AG04449 (cell line): ENCODE data around the gene HECTD4.

ENCODE experiments used
- CTCF ChIA-PET: fragments of 350-600 bp; formaldehyde crosslinking; extraction: SDS; loops from one replicate; lab custom pipeline; 2021; ENCODE audit warnings: antibody characterized with exemption; lab: Yijun Ruan, JAX
- POLR2A ChIA-PET: fragments of 400-600, 350-600 bp; formaldehyde crosslinking; extraction: SDS; loops from one replicate; lab custom pipeline; 2020; ENCODE audit warnings: antibody characterized with exemption, inconsistent platforms; lab: Yijun Ruan, JAX
- DNase-seq: peaks from one replicate; pipeline ENCODE4 v3.0.0-alpha.2; 2010; ENCODE audit warnings: low read depth, low spot score
- H3K4me3 ChIP-seq: 2 replicates; pipeline ENCODE4 v1.5.1; 2011; ENCODE audit warnings: low read depth, mild to moderate bottlenecking, control low read depth, low read length
- TF ChIP-seq, protein P1 (sequence below): IDR thresholded peaks from one replicate; pipeline ENCODE4 v1.5.1; 2011; ENCODE audit warnings: mild to moderate bottlenecking, moderate library complexity, low read length, control low read depth, inconsistent platforms; ENCODE audit not compliant: insufficient read depth; ENCODE audit errors: missing control alignments

The HECTD4 gene

DNA sequence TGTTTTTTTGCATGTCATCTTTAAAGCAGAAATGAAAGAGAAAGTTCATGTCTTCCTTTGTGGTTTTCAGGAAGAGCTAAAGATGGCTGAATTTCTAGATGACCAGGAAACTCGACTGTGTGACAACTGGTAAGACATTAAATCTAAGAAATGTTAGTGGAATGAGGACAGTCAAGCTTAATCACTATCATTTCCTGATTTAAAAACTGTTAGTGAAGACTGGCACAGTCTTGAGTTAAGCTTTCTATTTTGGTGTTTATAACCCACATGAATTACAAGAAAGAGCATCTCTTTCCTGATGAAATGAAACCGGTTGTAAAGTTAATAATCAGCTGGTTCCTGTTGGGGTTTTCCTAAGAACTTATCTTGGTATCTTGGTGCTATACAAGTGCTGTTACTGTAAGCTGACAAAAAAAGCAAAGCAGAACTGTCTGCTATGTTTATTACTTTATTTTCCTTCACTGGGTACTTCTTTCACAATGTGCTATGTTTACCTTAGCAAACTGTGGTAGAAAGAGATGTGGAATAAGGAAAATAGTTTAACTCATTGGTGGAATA is 251.7 kb downstream of the HECTD4 start:
- ChIA-PET POLR2A (no interaction called here), CTCF (interaction anchor here (0.8 to 1.5 kb wide), 3 partner anchors 9 to 257 kb away, joined by 3 to 5 read pairs (median 3); no protein-coding TSS in a partner anchor)
- no peak overlapping the region for H3K4me3 ChIP-seq
- no peak for DNase-seq
- TF ChIP-seq, protein P1, sequence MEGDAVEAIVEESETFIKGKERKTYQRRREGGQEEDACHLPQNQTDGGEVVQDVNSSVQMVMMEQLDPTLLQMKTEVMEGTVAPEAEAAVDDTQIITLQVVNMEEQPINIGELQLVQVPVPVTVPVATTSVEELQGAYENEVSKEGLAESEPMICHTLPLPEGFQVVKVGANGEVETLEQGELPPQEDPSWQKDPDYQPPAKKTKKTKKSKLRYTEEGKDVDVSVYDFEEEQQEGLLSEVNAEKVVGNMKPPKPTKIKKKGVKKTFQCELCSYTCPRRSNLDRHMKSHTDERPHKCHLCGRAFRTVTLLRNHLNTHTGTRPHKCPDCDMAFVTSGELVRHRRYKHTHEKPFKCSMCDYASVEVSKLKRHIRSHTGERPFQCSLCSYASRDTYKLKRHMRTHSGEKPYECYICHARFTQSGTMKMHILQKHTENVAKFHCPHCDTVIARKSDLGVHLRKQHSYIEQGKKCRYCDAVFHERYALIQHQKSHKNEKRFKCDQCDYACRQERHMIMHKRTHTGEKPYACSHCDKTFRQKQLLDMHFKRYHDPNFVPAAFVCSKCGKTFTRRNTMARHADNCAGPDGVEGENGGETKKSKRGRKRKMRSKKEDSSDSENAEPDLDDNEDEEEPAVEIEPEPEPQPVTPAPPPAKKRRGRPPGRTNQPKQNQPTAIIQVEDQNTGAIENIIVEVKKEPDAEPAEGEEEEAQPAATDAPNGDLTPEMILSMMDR = no peak

DNA sequence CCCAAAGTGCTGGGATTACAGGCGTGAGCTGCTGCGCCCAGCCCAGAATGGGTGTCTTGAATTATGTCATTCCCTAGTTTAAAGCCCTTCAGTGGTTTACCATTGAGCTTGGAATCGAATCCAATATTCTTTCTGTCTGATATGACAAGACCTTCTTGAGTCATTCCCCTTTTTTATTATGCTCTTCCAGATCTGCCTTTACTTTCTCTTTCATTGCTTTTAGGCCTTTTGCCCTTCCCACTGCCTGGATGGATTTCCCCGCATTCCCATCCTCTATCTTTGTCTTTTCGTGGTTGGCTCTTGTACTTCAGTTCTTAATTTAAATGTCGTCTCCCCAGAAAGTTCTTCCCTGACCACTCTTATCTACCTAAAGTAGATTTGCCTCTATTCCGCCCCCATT is 255.3 kb downstream of the HECTD4 start:
- POLR2A ChIA-PET = interaction anchor here (2.2 kb wide), 1 partner anchor 19 kb away, joined by 17 read pairs; the partner anchor contains the start of gene NAA25
- CTCF ChIA-PET = no interaction called here

DNA sequence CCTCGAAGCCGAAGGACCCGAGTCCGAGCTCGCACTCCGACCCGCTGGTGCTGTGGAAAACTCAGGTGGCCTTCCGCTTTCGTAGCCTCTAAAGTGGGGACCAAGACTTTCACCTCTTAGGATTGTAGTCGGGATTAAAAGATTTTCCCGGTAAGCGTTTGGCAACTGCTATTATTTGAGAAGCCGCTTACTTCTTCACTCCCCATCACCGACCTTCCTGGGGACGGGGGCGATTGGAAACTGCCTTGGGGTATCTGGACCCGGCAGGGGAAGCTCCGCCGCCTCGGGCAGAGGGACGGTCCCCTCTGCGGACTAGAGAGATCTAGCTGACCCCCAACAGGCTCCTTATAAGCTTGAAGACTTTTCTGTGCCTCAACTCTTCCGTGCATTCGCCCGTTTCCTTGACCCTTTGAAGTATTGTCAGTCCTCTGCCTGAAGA is 256.2 kb downstream of the HECTD4 start:
- POLR2A ChIA-PET = interaction anchor here (0.6 to 2.2 kb wide), 6 partner anchors 9 to 114 kb away, joined by 3 to 17 read pairs (median 4); partner anchors contain the start of genes ERP29, NAA25 and TMEM116
- CTCF ChIA-PET = interaction anchor here (1.3 kb wide), 1 partner anchor 14 kb away, joined by 3 read pairs; no protein-coding TSS in a partner anchor
- peak overlapping the region; percentile 71 for H3K4me3 ChIP-seq
- no peak for DNase-seq
- TF ChIP-seq, protein P1 = no peak

More for the DNA sequence above, 255.3 kb downstream of the HECTD4 start:
- no peak for DNase-seq
- H3K4me3 ChIP-seq = peak overlapping the region; percentile 0; the same call in 1 of the 2 replicates
- TF ChIP-seq, protein P1 = no peak

DNA sequence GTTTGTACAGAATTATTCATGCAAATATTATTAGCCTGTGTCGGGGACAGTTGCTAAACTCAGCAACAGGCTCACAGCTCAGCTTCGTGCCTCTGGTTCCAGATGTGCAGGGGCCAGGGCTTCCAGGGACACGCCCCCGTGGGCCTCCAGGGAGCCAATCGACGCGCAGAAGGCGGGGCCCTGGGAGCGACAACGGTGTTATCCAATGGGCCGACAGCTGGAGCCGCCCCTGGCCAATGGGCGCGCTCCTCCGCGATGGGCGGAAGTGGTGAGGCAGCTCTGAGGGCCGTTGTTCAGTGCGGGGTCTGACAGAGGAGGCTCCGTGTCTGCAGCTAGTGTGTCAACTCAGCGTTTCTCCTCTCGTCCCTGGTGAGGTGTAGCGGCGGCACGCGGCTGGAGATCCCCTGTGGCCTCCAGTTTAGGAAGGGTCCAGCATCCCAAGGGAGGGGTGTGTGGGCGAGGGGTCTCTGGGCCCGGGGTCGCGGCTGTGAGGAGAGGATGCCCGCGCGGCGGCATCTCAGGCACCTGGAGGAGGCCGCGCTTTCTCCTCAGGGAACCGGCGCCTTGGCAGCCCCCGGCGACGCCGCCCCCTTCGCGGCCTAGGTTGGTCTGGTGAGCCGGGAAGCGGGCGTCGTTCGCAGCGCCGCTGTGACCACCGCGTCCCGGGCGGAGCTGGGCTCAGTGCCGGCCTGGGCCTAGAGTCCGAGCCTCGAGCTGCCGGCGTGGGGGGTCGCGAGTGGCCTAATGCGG is 256.8 kb downstream of the HECTD4 start, which contains the start of gene TRAFD1:
Gene TRAFD1 (plus strand): TSS at position 311 of the 750 bp plus-strand sequence. CDS start 4,963 bp downstream, outside the sequence.
- TF ChIP-seq, protein P1 = no peak
- DNase-seq = peak; percentile 64
- H3K4me3 ChIP-seq = peak within 1 kb of the TSS; percentile 71
- ChIA-PET CTCF (interaction anchor here (1.3 kb wide), 1 partner anchor 13 kb away, joined by 3 read pairs; no protein-coding TSS in a partner anchor), POLR2A (interaction anchor here (0.6 to 2.2 kb wide), 8 partner anchors 9 to 114 kb away, joined by 3 to 17 read pairs (median 4); partner anchors contain the start of genes ERP29, NAA25 and TMEM116)

DNA sequence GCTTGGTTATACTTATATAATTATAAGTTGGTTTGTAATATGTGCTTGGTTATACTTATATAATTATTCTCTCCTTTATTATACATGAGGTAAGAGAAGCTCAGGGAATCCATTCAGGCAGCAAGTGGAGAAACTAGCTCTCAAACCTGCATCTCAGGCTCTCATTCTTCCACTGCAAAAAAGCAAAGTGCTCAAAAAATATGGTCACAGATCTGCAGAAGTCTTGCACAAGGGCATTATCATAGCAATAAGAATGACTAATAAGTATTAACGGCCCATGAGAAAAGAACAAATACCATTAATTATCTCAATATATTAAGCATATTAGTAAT is 257.3 kb downstream of the HECTD4 start:
- POLR2A ChIA-PET = interaction anchor here (0.6 to 2.2 kb wide), 6 partner anchors 8 to 112 kb away, joined by 3 to 17 read pairs (median 4); partner anchors contain the start of genes ERP29, NAA25 and TMEM116
- CTCF ChIA-PET = no interaction called here
- no peak overlapping the region; the same call in 1 of the 2 replicates for H3K4me3 ChIP-seq
- TF ChIP-seq, protein P1 = no peak
- no peak for DNase-seq
